Ecto neural progenitor cell (in vitro differentiated cells): ENCODE results near the gene BACH2.
"Not testable (repeated sequence)": the region's sequence is repeated elsewhere in the genome, so short reads cannot be mapped to it uniquely, and the experiment has no call there.

ENCODE experiments used
- DNase-seq: peaks from one replicate; pipeline ENCODE4 v3.0.0-alpha.2; 2018; ENCODE audit warnings: low spot score

BACH2 gene

DNA sequence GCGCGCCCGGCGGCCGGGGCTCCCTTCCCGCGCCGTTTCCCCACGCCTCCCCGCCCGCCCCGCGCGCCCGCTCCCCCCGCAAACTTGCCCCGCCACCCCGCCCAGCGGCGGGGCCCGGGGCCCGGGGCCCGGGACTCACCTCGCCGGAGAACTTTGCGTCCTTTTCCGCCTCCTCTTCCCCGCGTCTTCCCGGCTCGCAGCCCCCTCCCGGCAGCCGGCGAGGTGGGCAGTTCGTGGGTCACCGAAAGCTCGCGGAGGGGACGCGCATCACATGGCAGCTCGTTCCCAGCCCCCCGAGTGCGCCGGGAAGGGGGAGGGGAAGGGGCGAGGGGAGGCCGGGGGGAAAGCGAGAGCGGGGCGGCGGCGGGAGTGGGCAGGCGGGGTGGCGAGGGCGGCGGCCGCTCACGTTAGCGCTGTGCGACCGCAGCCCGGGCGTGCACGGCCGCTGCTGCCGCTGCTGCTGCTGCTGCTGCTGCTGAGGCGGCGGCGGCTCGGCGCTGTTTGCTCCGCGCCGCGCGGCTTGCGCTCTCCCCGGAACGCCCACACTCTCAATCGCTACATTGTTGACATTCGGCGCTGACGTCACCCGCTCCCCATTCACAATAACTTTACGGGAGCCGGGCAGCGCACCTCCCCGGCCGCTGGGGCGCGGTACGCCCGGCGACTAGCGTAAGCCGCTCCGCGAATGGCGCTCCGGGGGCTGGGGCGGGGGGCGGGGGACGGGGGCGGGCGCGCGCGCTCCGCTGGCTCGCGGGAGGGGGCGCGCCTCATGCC lies at the start of gene BACH2:
Gene BACH2 (minus strand): TSS at position 503 of the 774 bp plus-strand sequence. CDS start 287,999 bp downstream, outside the sequence.
- DNase-seq, result peak; percentile 94

DNA sequence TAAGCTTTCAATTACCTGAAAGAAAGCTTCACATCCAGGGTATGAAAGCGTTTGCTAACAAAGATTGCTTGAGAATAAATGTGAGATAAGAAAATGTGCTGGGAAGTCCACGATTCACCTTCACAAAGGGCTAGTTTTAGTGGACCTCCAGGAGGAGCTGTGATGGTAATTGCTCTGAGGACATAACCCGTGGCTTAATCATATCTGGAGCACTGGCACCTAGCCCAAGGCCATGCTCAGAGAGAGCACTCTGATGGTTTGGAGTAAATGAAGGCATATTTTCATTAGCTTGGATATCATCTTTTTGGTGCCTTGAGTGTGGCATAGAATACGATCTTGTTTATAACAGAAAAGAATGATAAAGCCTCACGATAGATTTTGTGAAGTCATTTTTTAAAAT lies 46.9 kb upstream of the BACH2 start:
- no peak for DNase-seq

- DNase-seq, result no peak
These were observed 41.8 kb upstream of the BACH2 start for GRCh38 chr6:90338409-90338808.

DNA sequence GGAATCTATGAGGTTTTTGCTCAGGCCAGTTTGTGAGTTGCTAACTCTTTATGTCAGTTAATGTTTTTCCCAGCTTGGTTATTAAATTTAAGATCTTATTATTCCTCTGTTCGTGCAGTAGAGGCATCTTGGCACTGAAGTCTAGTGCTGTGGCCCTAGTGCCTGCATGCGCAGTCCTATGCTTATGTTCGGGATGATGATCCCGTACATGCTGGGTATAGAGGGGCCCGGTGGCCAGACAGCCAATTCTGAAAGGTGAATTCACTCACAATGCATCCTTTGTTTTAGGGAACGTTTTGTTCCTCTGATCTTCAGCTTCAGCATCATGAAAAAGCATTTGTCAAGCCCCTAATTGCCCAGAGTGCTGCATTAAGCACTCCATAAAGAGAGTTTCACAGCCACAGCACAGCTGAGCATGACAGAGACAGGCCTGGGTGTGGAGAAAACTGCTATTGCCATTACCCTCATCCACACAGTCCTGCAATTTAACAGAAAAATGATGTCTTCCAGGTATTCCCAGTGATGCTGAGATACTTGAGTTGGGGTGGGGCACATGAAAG lies 39.8 kb upstream of the BACH2 start:
- no peak for DNase-seq

- DNase-seq, result no peak
These were observed 37.3 kb upstream of the BACH2 start for GRCh38 chr6:90333928-90334327.

GRCh38 chr6:90332978-90333543 lies 36.4 kb upstream of the BACH2 start:
- DNase-seq, result not testable (repeated sequence)

DNA sequence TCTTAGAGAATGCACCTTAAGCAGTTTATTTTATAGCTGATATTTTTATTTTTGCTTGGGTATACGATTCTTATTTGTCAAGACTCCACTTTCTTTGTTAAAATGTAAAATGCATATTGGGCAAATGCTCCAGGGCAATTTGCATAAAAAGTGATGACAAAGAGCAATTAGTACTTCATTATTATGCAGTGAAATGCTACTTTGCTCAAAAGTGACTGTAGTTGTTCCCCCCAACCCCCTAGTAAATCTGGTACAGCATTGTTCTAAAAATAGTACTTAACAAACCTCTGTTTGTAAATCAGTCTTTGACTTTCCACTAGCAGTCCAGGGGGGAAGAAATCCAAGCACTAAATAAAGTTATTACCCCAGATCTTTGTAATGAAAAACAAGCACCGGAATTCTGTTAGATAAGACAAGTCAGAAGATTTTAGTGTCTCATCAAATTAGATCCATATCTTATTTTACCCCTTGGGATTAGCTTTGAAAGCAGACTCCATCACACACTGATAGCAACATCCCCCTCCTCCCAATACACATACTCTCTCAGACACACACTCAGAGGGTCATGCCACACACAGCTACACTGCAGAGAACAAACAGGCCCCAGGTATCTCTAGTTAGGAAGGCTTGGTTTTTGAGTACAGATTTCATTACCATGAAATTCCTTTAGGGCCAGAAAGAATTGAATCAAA lies 32.9 kb upstream of the BACH2 start:
- no peak for DNase-seq

DNA sequence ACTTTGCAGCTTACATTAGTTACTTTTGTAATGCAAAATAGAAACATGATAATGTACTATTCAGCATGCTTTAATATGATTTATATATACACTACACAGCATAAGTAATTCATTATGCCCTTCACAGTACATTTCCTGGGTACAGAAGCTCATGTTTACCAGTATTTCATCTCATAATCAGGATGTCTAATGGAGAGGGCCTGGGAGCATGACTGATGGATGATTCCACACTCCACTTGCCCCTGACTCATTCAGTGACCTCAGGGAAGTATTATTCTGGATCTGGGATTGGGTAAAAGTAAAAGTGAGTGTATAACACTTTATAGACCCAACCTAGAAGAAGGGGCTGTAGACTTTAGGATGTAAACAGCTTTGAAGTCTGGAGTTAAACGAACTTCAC lies 31.4 kb upstream of the BACH2 start:
- DNase-seq, result no peak

- no peak for DNase-seq
These were observed 29.9 kb upstream of the BACH2 start for GRCh38 chr6:90326404-90327057.

DNA sequence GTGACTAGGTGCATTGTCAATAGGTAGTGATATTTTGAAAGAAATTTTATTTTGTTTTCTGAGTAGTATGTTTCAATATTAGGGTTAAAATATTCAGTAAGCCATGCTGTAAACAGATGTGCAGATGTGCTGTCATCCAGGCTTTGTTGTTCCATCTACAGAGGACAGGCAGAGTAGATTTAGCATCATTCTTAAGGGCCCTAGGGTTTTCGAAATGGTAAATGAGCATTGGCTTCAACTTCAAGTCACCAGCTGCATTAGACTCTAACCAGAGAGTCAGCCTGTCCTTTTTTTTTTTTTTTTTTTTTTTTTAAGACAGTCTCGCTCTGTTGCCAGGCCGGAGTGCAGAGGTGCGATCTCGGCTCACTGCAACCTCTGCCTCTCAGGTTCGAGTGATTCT lies 27.1 kb upstream of the BACH2 start:
- DNase-seq, result no peak

GRCh38 chr6:90322976-90323474 lies 26.4 kb upstream of the BACH2 start:
- no peak for DNase-seq

- no peak for DNase-seq
These were observed 23.5 kb upstream of the BACH2 start for GRCh38 chr6:90319979-90320685.

- DNase-seq, result no peak
These were observed 22.4 kb upstream of the BACH2 start for GRCh38 chr6:90319044-90319443.

- no peak for DNase-seq
These were observed 19.3 kb upstream of the BACH2 start for GRCh38 chr6:90315986-90316385.

DNA sequence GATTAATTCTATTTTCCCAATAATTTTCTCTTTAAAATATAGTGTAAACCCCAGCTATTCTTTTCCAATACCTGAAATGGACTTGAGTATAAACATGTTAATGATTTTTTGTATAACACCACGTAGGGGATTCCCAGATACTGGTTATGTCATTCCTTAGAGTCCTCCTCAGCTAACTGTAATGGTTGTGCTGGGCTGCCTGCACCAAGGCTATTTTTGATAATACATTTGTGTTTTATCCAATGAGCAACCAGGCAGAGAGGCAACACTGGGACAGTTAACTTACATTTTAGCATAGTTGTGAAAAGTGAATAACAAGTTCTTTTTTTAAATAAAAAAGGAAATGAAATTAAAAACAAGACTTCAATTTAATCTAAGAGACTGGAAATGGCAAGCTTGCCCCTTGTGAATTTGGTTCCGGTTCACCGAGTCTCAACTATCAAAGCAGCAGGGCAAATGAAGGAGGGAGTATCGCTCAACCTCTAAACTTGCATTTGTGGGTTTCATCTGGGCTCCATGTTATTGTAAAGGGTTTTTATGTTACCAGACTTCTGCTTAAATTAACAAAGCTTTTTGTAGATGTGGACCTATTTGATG lies 18.8 kb upstream of the BACH2 start:
- no peak for DNase-seq

GRCh38 chr6:90314514-90314913 lies 17.9 kb upstream of the BACH2 start:
- no peak for DNase-seq

GRCh38 chr6:90311569-90311968 lies 14.9 kb upstream of the BACH2 start:
- DNase-seq, result no peak

- DNase-seq, result no peak
These were observed 9.3 kb upstream of the BACH2 start for GRCh38 chr6:90305800-90306448.

- DNase-seq, result no peak
These were observed 7.7 kb upstream of the BACH2 start for GRCh38 chr6:90304308-90304707.

DNA sequence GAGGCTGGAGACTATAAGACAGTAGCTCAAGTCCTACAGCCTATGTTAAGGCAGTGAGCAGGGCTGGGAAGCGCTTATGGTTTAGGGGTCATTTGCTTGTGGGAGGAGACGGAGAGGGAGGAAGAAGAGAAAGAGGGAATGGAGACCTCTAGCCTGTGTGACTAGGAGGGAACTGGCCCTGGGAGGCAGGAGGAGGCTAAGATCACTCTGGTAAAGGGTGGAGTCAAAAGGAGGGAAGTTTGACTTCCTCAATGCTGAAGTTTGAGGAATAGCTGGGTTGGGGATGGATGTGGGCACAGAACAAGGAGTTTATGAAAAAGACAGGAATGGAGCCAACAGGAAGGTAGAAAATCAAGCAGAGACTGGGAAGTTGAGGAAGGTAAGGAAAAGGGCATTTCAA lies 6.4 kb upstream of the BACH2 start:
- DNase-seq, result no peak

- DNase-seq, result no peak
These were observed 5.7 kb upstream of the BACH2 start for GRCh38 chr6:90302320-90302719.
